SU-DHL-6 (cell line): ENCODE data around the gene ZCCHC7.

ENCODE experiments used
- EZH2phosphoT487 ChIP-seq: fragments of 200-600 bp; sonication (generic), shearing (Covaris generic); conservative IDR thresholded peaks from 2 replicates; pipeline ENCODE4 v1.6.1; 2018; ENCODE audit warnings: mild to moderate bottlenecking, antibody characterized with exemption, low read length, moderate library complexity, mixed read lengths
- TF ChIP-seq, protein P1 (sequence below): fragments of 200-600 bp; sonication (generic); IDR thresholded peaks from one replicate; pipeline ENCODE4 v1.5.1; 2017; ENCODE audit warnings: antibody characterized with exemption, mild to moderate bottlenecking, low read length, moderate library complexity; ENCODE audit not compliant: insufficient read depth, poor library complexity, severe bottlenecking

DNA sequence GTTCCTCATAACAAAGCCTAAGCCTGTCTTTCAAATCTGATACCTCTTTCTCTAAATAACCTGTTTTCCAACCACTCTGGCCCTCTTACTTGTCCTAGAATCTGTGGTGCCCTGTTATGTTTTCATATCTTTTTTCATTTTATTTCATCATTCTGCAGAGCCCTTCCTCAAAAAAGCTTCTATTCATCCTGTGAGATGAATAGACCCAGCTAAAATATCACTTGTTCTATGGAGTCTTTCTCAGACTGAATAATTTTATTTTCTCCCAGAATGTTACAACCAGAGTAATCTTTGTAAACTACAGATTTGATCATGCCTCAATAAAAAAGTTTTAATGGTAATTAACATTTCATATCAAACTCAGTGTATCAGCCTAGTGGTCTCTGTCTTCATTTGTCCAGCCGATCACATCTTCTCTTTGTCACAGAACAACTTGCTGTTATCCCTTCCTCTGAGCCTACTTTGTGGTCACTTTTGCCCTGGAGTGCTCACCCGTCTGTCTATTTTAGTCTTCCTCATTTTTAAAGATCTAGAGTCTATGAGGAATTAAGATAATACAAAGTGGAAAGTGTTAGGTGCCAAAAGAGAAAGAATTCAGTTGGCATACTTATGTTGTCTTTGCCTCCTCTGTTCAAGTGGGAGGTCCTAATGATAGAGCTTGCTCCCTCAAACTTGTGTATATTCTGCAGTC, 77.8 kb downstream of the ZCCHC7 start:
- TF ChIP-seq, protein P1, sequence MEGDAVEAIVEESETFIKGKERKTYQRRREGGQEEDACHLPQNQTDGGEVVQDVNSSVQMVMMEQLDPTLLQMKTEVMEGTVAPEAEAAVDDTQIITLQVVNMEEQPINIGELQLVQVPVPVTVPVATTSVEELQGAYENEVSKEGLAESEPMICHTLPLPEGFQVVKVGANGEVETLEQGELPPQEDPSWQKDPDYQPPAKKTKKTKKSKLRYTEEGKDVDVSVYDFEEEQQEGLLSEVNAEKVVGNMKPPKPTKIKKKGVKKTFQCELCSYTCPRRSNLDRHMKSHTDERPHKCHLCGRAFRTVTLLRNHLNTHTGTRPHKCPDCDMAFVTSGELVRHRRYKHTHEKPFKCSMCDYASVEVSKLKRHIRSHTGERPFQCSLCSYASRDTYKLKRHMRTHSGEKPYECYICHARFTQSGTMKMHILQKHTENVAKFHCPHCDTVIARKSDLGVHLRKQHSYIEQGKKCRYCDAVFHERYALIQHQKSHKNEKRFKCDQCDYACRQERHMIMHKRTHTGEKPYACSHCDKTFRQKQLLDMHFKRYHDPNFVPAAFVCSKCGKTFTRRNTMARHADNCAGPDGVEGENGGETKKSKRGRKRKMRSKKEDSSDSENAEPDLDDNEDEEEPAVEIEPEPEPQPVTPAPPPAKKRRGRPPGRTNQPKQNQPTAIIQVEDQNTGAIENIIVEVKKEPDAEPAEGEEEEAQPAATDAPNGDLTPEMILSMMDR: no peak
- no peak for TF ChIP-seq EZH2phosphoT487
